PC-3 (cell line): ENCODE data around the gene ZNF648.

Source experiments
- CTCF ChIP-seq: fragments of 300-600 bp; sonication (generic); conservative IDR thresholded peaks from 2 replicates; pipeline ENCODE4 v1.5.1; 2017; ENCODE audit warnings: antibody characterized with exemption, low read depth, mild to moderate bottlenecking, low read length
- EZH2 ChIP-seq: fragments of 300-600 bp; sonication (generic); IDR thresholded peaks from one replicate; pipeline ENCODE4 v1.6.1; 2017; ENCODE audit warnings: antibody characterized with exemption, mild to moderate bottlenecking, low read length; ENCODE audit not compliant: unreplicated experiment

DNA sequence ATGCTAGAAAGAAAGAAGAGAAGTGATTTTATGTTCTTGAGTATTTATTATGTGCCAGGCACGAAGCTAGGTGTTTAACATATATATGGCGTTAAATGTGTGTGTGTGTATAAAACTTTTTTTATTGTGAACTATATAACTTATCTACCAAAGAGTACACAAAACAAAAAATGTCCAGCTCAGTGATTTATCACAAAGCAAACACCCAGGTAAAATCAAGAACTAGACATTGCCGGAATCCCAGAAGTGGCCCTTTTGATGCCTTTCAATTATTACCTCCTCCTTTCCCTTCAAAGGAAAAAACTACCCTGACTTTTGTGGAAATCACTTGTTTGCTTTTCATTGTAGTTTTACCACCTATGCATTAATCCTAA, 40.5 kb upstream of the ZNF648 start:
- TF ChIP-seq CTCF = no peak
- TF ChIP-seq EZH2 = no peak
